HG03342 (cell line): ENCODE data around the gene SPOCK3.
"Not testable (repeated sequence)": the region's sequence is repeated elsewhere in the genome, so short reads cannot be mapped to it uniquely, and the experiment has no call there.

Experiments used
- ATAC-seq: cut with Tn5 transposase; IDR thresholded peaks from one replicate; pipeline ENCODE4 v1.9.1; 2021; ENCODE audit warnings: mild to moderate bottlenecking, moderate library complexity; ENCODE audit not compliant: unreplicated experiment

SPOCK3 gene

DNA sequence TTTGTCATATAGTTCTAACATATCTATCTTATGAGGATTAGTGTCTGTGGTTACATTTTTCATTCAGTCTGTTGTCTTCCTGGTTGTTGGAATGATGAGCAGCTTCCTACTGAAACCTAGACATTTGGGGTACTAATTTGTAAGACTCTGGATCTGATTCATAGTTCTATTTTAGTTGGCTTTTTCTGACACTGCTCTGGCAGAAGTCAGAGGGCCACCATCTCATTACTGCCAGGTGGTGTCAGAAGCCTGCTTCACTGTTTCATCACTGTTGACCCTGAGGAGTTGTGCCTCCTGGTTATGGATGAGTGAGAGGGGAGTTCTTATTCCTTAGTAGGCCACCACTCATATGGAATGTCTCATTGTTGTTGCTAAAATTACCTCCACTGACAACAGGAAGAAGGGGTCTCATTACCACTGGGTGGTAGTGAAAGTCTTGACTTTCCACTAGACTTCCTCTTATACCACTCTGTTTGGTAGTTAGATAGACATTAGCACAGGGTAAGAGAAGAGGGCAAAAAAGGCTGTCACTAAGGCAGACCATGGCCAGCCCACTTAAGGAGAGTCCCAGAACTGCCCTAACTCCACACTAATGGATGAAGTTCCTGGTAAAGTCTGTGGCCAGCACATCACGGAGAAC, 395.2 kb downstream of the SPOCK3 start:
- peak; percentile 53 for ATAC-seq

DNA sequence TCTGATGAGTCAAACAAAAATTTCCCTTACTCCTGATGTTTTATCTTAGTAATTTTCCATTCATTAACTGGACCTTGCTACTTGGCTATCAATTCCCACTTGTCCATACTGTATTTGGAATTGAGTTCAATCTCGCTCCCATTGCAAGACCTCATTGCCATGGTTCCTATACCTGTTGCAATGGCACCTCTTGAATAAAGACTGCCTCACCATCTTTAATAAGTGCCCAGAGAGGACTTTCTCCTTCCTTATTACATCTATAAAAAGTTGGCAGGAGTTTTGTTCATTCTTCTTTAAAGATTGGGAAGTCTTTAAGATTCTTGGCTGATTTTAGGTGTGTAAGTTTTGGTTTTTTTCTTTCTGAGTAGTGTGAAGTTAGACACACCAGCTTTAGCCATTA, 397.4 kb downstream of the SPOCK3 start:
- ATAC-seq: no peak

DNA sequence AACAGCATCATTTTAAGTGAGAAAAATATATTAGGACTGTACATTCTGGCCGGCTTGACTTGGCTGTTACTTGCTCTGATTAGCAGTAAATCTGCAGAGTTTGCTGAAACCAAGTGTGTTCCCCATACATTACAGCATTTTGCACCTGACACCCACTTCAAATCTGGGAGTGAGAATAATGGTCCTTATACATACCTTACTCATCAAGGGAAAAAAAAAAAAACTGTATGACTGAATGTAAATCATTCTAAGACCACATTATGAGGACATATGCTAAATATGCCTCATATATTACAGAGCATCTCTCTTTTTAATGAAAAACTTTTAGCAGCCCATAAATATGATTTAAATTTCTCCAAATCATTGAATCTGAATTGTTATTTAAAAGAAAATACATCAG, 406.7 kb downstream of the SPOCK3 start:
- no peak for ATAC-seq

DNA sequence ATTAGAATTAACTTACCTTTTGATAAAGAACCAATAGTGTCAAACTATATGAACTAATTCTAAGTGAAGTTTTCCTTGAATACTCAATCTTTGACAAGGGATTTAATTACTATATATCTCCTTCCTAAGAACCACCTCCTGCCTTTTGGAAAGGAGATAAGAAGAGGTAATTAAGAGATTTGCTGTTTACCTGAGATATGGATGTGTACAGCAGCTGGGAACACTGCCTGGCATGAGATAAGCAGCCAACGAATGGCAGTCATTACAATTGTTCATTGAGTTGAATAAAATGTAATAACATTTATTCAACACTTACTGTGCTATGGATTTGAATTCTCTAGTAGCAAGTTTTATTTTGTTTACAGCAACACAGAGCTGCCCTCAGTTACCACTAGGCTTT, 407.1 kb downstream of the SPOCK3 start:
- no peak for ATAC-seq

DNA sequence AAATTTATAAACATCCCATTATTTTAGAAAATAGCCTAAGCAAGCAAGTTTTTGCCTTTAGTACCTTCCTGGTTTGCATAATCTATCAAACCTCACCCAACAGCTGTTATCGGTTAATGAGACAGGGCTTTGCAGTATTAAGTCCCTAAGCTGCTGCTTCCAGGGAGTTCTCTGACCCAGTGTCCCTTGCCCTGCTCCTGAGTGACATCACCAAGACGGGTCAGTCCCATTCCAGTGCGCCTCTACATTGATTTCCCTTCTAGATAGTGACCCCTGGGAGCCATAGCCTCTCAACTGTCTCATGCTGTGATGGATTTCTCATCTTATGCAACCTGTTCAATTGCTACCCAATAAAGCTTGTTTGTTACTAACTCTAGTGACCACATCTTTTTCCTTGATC, 410.4 kb downstream of the SPOCK3 start:
- ATAC-seq: no peak

DNA sequence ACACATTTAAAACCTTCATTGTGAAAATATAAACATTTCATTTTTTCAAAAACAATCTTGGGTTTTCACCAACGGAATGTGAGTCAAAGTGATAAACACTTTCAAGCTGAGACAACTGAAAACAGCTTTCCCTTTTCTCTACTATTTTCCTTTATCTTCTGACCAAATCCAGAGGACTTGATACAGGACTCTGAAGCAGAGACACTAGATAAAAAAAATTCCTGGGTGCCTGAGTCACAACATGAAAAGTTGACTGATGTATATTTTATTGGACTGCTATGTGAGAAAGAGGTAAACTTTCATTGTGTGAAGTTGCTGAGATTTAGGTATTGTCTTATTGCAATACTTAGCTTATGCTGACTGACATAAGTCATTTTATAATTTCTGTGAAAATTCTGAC, 411.2 kb downstream of the SPOCK3 start:
- ATAC-seq: no peak

DNA sequence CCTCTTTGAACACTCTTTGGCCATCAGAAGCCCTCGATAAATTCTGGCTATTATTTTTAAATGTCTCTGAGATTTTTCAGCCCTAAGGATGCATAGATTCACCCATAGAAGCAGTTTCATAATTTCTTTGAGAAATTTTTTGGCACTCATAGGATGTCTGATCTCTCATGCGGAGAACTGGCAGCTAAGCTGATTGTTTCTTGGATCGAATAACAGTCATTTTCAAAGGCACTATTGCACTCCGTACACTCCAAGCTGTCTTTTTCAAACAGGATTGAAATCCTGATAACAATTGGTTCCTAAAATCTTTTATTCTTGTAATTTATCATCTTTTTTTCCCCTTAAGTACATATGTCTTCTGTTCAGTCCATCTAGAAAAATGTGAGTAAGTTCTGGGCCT, 411.9 kb downstream of the SPOCK3 start:
- no peak for ATAC-seq

DNA sequence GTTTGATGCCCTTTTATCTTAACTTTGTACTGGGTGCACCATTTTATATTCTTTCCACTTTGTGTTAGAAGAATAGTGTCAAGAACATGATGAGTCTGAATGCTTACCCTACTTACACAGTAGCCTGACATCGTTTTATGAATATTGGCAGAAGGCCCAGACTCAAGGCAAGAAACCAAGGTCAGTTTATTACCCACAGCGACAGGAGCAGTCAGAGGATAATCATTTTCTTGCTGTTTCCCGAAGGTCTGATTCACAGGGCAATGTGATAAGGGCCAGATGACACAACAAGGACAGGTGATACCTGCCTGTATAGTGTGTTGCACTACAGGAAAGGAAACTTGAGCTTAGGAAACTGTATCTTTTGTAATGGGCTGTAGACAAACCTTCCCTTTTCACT, 417.4 kb downstream of the SPOCK3 start:
- no peak for ATAC-seq

DNA sequence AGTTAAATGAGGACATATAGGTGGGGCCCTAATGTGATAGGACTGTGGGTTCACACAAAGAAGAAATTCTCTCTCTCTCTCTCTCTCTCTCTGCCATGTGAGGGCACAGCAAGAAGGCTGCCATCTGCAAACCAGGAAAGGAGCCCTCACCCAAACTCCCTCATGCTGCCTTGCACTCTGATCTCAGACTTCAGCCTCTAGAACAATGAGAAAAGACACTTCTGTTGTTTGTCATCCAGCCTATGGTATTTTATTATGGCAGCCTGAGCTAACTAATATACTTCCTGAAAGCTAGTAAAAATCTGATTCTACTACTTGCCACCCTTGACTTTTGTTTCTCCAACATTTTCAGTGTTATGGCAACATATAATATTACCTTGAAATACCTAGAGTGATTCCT, 425.9 kb downstream of the SPOCK3 start:
- ATAC-seq: no peak

DNA sequence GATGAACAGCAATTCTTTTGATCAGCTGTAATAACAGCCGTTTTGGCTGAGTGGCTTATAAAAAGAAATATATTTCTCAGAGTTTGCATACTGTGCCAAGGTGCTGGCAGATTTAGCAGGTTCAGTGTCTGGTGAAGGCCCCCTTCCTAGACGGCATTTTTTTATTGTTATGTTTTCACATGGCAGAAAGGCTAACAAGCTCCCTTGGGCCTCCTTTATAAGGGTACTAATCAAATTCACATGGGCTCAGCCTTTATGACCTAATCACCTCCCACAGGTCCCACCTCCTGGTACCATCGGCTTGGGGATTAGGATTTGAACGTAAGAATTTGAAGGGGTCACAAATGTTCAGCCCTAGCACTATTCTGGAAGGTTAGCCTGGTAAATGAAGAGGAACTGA, 431.9 kb downstream of the SPOCK3 start:
- no peak for ATAC-seq

DNA sequence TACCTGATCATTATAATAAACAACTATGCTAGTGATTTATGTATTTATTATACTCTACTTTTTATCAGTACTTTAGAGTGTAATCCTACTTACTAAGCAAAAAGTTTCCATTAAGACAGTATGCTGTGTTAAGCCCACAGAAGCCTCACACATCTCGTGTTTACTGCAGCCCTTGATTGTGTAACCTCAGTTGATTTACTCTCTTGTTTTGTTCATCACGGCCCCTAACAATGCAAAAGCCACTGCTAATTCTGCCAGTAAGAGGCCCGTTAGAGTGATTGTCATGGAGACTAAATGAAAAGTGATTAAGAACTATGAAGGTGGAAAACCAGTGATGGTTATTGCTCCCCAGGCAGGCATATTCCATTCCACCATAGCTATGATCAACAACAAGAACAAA, 436.2 kb downstream of the SPOCK3 start:
- ATAC-seq: no peak

DNA sequence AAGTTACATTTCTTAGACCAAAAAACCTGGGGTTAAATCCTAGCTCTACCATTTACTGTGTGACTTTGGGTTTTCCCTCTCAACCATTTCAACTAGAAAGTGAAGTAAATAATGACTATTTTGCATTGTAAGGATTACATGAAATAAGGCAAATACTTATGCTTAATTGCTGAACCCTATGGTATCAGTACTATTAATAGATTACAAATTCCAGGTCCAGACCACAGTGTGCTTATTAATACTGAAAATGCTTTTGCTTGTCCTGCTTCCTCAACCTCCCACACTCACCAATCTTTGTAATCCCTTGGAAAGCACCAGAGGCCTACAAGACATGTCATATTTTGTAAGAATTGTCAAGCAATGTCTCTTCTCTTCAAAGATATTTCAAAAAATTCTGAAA, 456.5 kb downstream of the SPOCK3 start:
- no peak for ATAC-seq

DNA sequence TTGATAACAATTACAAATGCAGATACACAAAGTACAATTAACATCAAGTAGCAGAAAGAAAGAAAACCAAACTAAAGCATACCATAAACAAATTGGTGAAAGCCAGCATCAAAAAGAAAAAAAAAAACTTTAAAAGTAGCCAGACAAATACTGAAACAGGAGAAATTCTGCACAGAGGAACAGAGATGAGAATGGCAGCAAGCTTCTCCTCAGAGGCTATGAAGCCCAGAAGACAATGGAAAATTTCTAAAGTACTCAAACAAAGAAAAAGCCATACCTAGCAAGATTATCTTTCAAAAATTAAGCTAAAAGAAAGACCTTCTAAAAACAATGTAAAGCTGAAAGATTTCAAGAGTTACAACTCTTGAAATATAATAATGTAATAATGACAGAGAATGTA, 471.3 kb downstream of the SPOCK3 start:
- ATAC-seq: no peak

DNA sequence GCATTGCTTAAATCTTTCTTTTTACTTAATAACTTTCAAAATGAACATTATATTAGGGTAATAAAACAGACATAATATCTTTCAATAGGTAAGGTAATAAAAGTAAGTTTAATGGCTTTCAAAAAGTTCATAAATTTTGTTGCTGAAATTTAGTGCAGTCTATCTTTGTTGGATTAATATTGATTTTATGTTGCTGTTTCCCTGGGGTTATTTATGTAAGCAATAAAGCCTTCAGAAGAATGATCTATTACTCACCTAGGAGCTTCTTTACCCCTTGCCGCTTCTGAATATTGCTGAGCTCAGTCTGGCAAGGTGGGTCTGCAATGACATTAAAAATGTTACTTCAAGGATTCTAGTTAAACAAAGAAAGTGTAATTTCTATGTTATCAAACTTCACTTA, 492.6 kb downstream of the SPOCK3 start:
- no peak for ATAC-seq

DNA sequence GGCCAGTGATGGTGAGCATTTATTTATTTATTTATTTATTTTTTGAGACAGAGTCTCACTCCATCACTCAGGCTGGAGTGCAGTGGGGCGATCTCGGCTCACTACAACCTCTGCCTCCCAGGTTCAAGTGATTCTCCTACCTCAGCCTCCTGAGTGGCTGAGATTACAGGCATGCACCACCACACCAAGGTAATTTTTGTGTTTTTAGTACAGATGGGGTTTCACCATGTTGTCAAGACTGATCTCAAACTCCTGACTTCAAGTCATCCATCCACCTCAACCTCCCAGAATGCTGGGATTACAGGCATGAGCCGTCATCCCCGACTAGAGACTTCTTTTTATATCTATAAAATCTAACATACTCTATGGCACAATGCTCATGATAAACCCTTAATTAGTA, 495.1 kb downstream of the SPOCK3 start:
- ATAC-seq: not testable (repeated sequence)

DNA sequence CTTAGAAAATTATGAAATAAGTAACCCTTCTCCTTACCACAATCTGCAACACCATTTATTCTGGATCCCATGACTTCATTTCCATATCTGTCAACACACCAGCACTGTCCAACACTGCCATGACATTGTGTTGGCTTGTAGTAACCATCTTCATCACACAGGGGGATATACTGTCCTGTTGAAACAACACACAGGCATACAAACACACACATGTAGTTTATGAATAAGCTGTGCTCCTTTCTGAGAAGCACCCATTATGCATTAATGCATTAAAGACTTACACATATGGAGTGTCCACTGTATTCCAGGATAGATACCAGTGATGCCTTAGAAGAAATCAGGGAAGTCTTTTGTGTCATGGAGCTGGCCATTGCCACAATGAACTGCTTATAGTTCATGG, 496.9 kb downstream of the SPOCK3 start:
- ATAC-seq: no peak

DNA sequence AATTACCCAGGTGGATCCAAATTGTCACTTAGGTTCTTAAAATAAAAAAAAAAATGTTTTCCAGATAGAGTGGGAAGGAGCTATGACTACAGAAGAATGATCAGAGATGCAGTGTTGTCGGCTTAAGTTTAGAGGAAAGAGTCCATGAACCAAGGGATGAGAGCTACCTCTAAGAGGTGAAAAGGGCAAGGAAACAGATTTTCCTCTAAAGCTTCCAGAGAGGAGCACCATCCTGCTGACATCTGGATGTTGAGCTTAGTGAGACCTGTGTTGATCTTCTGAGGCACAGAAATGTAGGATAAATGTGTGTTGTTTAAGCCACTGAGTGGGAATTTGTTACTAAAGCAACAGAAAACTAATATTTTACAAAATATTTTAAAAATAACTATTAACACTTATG, 498.7 kb downstream of the SPOCK3 start:
- ATAC-seq: no peak

DNA sequence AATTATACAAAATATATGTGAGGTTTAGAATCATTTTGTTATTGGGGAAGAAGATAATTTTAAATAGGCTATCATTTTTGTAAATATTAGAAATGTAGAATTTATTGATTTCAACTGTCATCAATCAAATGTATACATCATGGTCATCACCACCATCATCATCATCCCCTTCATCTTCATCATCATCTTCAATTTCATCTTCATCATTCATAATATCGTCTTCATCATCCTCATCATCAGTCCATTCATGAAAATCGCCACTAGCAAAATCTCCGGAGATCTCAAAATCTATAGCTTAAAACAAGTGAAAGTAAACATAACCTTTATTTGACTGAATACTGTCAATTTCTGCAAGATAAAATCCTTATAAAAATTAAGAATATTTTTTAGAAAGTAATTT, 499.5 kb downstream of the SPOCK3 start:
- no peak for ATAC-seq

DNA sequence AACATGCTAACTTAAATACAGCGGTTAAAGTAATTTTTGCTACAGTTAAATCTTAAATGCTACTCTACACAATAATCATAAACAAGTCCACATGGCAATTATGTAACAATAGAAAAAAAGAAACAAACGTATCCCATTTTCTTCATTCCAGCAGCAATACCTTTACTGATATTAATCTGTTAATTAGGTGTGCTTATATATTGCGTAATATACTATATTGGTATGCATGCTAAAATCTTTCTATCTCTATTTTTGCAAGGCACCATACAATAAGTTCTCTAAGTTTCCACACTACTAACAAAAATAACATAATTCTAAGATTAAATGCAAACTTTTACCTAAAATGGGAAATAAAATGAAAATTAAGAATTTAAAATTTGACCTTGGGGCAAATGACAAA, 500.6 kb downstream of the SPOCK3 start:
- ATAC-seq: no peak

DNA sequence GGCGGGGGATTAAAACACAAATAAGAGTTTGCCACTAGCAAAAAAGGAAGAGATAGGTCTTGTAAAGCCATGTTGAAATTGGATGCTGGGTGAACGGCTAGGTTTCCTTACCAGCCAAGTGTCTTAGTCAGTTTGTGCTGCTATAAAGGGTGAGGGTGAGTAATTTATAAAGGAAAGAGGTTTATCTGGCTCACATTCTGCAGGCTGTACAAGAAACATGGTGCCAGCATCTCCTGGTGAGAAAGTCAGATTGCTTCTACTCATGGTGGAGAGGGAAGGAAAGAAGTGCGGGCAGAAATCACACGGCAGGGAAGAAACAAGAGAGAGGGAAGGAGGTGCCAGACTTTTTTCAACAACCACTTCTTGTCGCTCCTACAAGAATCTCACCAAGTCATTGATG, 507.5 kb downstream of the SPOCK3 start:
- ATAC-seq: no peak

DNA sequence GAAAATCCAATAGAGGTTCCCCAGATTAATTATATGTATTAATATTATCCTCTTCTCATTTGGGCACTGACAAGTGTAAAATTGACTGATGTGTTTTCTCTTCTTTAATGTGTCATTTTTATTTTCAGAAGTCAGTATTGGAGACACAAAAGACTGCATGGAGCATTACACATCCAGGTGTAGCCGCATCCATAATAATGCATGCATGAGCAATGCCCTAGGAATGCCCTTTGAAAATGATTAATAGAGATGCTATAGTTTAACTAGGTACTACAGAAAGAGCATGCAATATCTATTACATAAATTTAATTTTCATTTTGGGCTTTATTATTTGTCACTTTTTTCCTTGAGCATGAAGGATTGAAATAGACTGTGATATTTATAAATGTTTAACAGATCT, 509.9 kb downstream of the SPOCK3 start:
- no peak for ATAC-seq

DNA sequence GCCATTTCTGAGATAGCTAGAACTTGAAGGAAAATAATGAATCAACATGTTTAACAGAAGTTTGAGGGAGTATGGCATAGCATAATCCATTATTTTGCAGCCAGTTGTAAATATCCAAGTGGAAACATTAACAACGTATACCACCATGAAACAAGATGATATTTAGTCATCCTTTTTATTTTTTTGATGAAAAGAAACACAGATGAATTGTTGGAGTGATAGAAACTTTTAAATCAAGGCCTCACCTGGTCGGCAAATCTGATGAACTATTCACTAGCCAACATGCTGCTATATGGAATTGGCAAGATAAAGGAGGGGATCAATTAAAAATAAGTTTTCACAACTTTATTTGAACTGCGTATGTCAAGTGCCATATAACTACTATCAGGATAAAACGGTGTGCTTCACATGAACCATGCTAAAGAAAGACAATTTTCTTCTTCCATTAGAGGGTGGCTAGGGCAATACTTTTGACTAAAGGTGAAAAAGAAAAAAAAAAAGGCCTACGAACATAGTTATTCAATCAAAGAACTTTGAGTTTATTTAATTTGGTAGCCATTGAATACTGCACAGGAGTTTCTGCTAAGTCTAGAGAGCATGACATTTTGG, 510.7 kb downstream of the SPOCK3 start:
- no peak for ATAC-seq
